CD1c-positive myeloid dendritic cell (primary cell): ENCODE measurements around the gene DGKB.

ENCODE experiments used
- DNase-seq: peaks from one replicate; pipeline ENCODE4 v3.0.0-alpha.2; 2016; ENCODE audit errors: extremely low spot score

Gene DGKB

DNA sequence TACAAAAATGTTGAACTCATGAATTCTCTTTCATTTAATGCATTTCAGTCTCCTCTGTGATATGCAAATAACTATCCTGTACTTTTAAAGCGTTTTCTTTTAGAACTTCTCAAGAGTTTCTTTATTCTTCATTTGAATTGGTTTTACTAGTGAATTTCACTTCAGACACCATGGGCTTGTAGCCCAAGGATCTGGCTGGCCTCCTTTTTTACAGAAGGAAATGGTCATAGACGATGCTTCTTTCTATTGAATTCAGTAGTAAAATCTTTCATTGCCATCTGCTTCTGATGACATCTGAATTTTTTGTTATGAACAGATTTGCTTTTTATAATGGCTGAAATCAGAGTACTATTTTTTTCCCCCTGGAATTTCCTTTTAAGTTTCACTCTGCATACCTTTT is 777.8 kb downstream of the DGKB start:
- no peak for DNase-seq

DNA sequence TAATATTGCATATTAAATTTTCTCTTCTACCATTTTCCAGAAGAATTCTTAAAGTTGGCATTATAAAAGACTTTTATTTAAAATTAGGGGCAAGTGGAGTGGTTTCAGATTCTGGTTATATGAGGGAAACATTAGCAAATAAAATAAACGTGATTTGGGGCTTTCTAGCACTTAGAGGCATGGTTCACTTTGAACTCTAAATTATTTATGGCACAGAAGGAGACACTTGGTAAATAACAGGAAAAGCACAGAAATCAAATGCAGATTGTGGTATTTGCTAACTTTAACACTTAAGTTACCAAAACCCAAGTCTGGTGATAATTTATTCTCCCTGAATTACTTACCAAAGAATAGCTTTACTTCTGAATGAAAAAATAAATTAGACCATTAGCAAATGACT is 778.6 kb downstream of the DGKB start:
- DNase-seq, result no peak

DNA sequence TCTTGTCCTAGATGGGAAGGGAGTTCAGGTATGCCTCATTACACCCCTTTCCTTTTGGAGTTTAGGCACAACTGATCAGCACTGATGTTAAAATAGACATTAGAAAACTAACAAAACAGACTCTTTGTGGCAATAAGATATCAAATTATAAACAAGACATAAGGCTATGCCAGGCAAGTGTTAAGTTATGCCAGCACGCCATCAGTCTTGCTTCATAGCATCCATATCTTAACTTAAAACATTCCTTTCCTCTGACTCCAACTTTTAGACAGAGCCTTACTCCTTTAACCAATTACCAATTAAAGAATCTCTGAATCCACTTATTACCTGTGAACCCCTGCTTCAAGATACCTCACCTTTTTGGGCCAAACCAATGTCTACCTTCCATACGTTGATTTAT is 786.9 kb downstream of the DGKB start:
- DNase-seq, result no peak

DNA sequence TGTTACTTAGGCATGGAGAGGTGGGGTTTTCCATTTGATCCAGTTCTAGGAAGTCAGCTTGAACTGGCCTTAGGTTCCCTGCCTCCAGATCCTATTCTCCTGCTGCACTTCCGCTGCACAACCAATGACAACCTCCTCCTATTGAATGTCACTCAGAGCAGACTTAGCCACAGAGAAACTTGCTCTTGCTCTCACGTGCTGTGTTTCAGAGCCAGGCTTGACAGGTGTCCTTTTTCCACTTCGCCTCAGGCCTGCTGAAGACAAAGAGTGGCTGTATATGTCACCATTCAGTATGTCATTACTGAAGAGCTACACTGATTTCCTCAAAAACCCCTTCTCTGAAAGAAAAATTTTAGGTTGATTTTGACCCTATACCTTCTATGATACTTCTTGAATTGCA is 797.7 kb downstream of the DGKB start:
- no peak for DNase-seq

DNA sequence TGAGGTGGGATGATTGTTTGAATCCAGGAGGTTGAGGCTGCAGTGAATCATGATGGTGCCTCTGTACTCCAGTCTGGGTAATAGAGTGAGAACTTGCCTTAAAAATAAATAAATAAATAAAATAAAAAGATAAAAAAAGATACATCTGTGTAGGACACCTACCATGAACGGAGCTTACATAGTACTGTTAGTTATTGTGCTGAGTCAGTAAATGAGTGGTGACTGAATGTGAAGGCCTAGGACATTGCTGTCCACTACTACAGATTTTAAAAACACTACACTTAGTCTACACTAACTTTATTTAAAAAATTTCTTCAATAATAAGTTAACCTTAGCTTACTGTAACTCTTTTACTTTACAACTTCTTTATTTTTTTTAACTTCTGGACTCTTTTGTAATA is 806.4 kb downstream of the DGKB start:
- DNase-seq, result no peak

DNA sequence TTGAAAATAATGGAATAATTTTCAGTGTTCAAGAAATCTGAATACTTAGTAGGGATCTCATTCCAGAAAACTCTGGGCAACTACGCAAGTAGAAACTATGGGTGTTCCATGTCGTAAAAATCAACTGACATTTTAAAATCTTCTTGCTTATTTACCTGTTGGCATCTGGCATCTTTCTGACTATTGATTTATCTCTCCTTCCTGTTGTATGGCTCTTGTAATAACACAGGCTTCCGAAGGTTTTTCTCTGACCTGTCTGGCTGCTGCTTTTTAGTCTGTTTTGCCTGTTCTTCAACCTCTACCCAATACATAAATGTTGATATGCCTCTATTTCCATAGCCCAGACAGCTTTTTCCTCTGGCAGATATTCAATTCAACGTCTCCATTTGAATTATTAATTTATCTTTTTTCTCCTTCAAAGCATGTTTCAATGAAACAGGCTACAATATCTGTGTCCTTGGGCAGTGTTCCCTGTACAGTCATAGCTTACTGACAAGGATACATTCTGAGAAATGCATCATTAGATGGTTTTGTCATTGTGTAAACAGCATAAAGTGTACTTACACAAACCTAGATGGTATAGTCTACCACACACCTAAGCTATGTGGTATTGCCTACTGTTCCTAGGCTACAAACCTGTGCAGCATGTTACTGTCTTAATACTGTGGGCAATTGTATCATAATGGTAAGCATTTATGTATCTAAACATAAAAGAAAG is 807.2 kb downstream of the DGKB start:
- DNase-seq, result no peak
